PC-3 (cell line): ENCODE measurements around the gene NBPF1.
"Not testable (repeated sequence)": the region's sequence is repeated elsewhere in the genome, so short reads cannot be mapped to it uniquely, and the experiment has no call there.

Experiments
- EZH2 ChIP-seq: fragments of 300-600 bp; sonication (generic); IDR thresholded peaks from one replicate; pipeline ENCODE4 v1.6.1; 2017; ENCODE audit warnings: antibody characterized with exemption, mild to moderate bottlenecking, low read length; ENCODE audit not compliant: unreplicated experiment
- TF ChIP-seq, protein P1 (sequence below): fragments of 300-600 bp; sonication (generic); conservative IDR thresholded peaks from 2 replicates; pipeline ENCODE4 v1.5.1; 2017; ENCODE audit warnings: antibody characterized with exemption, low read depth, mild to moderate bottlenecking, low read length

GRCh38 chr1:16600855-16601786 lies 12.2 kb downstream of the NBPF1 start:
- TF ChIP-seq, protein P1, sequence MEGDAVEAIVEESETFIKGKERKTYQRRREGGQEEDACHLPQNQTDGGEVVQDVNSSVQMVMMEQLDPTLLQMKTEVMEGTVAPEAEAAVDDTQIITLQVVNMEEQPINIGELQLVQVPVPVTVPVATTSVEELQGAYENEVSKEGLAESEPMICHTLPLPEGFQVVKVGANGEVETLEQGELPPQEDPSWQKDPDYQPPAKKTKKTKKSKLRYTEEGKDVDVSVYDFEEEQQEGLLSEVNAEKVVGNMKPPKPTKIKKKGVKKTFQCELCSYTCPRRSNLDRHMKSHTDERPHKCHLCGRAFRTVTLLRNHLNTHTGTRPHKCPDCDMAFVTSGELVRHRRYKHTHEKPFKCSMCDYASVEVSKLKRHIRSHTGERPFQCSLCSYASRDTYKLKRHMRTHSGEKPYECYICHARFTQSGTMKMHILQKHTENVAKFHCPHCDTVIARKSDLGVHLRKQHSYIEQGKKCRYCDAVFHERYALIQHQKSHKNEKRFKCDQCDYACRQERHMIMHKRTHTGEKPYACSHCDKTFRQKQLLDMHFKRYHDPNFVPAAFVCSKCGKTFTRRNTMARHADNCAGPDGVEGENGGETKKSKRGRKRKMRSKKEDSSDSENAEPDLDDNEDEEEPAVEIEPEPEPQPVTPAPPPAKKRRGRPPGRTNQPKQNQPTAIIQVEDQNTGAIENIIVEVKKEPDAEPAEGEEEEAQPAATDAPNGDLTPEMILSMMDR, result not testable (repeated sequence)
- TF ChIP-seq EZH2, result not testable (repeated sequence)
